Panc1 (cell line): ENCODE measurements around the gene AP5Z1. TPM values are rescaled to one million over a fixed set of nuclear protein-coding genes. Genes with fewer than 3 reads are reported as not detected.

Experiments used
- ATAC-seq: fragments of 200-7000 bp; cut with Tn5 transposase; 2 replicates; pipeline ENCODE4 v1.9.1; 2020; ENCODE audit warnings: mild to moderate bottlenecking, moderate library complexity
- BruUV-seq: library from RNA; stranded (reverse); fragments of 400-500 nt; replicated peaks from 2 replicates; lab custom pipeline; 2021; lab: Mats Ljungman, UMichigan
- CTCF ChIA-PET: fragments of 300-600 bp; sonication (Branson Sonifier 250); formaldehyde crosslinking; loops from one replicate; lab custom pipeline; 2022; ENCODE audit warnings: antibody characterized with exemption; lab: Charles Lee
- POLR2A ChIA-PET: fragments of 300-600 bp; sonication (Branson Sonifier 250); formaldehyde crosslinking; loops from one replicate; lab custom pipeline; 2022; ENCODE audit warnings: antibody characterized with exemption; lab: Charles Lee
- DNase-seq: peaks from one replicate; pipeline ENCODE4 v3.0.0-alpha.2; 2010; ENCODE audit warnings: low read depth, low spot score
- H3K27ac ChIP-seq: 2 replicates; pipeline ENCODE4 v1.5.1; 2011; ENCODE audit warnings: mild to moderate bottlenecking, low read length, inconsistent platforms
- H3K27me3 ChIP-seq: fragments of 200-500 bp; sonication (Bioruptor generic); 2 replicates; pipeline ENCODE4 v1.6.0; 2014; ENCODE audit warnings: low read length, inconsistent platforms; ENCODE audit not compliant: control insufficient read depth, insufficient read depth
- H3K36me3 ChIP-seq: fragments of 200-500 bp; sonication (Bioruptor generic); 2 replicates; pipeline ENCODE4 v1.5.1; 2014; ENCODE audit warnings: inconsistent platforms, mild to moderate bottlenecking, low read length, moderate library complexity; ENCODE audit not compliant: control insufficient read depth, insufficient read depth
- H3K4me1 ChIP-seq: 2 replicates; pipeline ENCODE4 v1.5.1; 2011; ENCODE audit warnings: inconsistent platforms, mild to moderate bottlenecking, low read length, moderate library complexity; ENCODE audit not compliant: control insufficient read depth, insufficient read depth
- H3K4me3 ChIP-seq, 2 experiments: 2 replicates each; pipeline ENCODE4 v1.5.1; 2011 to 2012; ENCODE audit warnings: low read depth in 2 of 2, low read length in 2 of 2, mild to moderate bottlenecking in 2 of 2, inconsistent platforms in 1 of 2, moderate library complexity in 1 of 2
- H3K9me3 ChIP-seq: fragments of 200-500 bp; sonication (Bioruptor generic); 2 replicates; pipeline ENCODE4 v1.5.1; 2014; ENCODE audit warnings: low read depth, mild to moderate bottlenecking, inconsistent platforms, low read length, moderate library complexity; ENCODE audit not compliant: control insufficient read depth, insufficient read depth
- POLR2AphosphoS5 ChIP-seq: IDR thresholded peaks from 2 replicates; pipeline ENCODE4 v1.6.1; 2012; ENCODE audit warnings: mild to moderate bottlenecking, low read depth, low read length, moderate library complexity
- SIN3A ChIP-seq: IDR thresholded peaks from 2 replicates; pipeline ENCODE4 v1.6.1; 2012; ENCODE audit warnings: low read depth, mild to moderate bottlenecking, low read length, moderate library complexity, borderline replicate concordance; ENCODE audit not compliant: insufficient read depth
- TCF7L2 ChIP-seq: IDR thresholded peaks from 2 replicates; pipeline ENCODE4 v1.6.1; 2011; ENCODE audit warnings: mild to moderate bottlenecking, low read depth, low read length, inconsistent platforms
- in situ Hi-C: cut with HindIII; loops from 2 replicates; pipeline ENCODE4 v1.10.0; 2016; ENCODE audit warnings: low sequenced_read_pairs, low pct_unique_long_range_greater_than_20kb
- intact Hi-C: fragments of 100-400 bp; cut with micrococcal nuclease; formaldehyde crosslinking; loops from one replicate; pipeline ENCODE4 v1.10.0; 2022; ENCODE audit not compliant: unreplicated experiment
- total RNA-seq: library from RNA; stranded (reverse); gene quantifications from one replicate; pipeline ENCODE4 v1.2.1, GENCODE V29; 2021; ENCODE audit not compliant: unreplicated experiment
- TF ChIP-seq, protein P1 (sequence below), 2 experiments: IDR thresholded peaks; 2 replicates each; pipeline ENCODE4 v1.6.1; 2011 to 2012; ENCODE audit warnings: low read depth in 2 of 2, control low read depth in 1 of 2, low read length in 1 of 2, mild to moderate bottlenecking in 1 of 2, moderate library complexity in 1 of 2; ENCODE audit not compliant: insufficient read depth in 1 of 2
- TF ChIP-seq, protein P2 (sequence below): fragments of 450-650 bp; IDR thresholded peaks from 2 replicates; pipeline ENCODE4 v1.5.1; 2017; ENCODE audit warnings: mild to moderate bottlenecking

AP5Z1 gene
- total RNA-seq, 1 experiment from 2014 or later, result 100.0 TPM

DNA sequence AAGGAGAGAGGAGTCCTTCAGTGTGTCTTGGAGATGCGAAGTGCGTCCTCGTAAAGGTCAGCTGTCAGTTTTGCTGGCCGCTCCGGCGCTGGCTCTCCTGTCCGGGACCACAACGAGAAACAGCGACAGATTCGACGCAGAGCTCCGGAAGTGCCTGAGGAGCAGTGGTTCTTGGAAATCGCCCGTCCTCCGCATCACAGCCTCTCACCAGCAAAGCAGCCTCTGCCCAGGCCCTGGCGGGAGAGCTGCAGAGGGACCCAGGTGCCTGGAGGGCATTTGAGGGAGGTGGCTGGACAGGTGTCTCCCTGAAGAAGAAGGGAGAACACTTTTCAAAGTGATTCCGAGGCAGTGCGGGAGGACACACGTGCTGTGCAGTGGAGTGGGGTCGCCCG lies 11.6 kb upstream of the AP5Z1 start:
- TF ChIP-seq TCF7L2, result no peak
- no peak for TF ChIP-seq POLR2AphosphoS5
- TF ChIP-seq SIN3A, result no peak
- TF ChIP-seq, protein P1, sequence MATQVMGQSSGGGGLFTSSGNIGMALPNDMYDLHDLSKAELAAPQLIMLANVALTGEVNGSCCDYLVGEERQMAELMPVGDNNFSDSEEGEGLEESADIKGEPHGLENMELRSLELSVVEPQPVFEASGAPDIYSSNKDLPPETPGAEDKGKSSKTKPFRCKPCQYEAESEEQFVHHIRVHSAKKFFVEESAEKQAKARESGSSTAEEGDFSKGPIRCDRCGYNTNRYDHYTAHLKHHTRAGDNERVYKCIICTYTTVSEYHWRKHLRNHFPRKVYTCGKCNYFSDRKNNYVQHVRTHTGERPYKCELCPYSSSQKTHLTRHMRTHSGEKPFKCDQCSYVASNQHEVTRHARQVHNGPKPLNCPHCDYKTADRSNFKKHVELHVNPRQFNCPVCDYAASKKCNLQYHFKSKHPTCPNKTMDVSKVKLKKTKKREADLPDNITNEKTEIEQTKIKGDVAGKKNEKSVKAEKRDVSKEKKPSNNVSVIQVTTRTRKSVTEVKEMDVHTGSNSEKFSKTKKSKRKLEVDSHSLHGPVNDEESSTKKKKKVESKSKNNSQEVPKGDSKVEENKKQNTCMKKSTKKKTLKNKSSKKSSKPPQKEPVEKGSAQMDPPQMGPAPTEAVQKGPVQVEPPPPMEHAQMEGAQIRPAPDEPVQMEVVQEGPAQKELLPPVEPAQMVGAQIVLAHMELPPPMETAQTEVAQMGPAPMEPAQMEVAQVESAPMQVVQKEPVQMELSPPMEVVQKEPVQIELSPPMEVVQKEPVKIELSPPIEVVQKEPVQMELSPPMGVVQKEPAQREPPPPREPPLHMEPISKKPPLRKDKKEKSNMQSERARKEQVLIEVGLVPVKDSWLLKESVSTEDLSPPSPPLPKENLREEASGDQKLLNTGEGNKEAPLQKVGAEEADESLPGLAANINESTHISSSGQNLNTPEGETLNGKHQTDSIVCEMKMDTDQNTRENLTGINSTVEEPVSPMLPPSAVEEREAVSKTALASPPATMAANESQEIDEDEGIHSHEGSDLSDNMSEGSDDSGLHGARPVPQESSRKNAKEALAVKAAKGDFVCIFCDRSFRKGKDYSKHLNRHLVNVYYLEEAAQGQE (IDR thresholded peaks at IDR 0.05; ENCODE audit: insufficient read depth in 1 of 2, low read depth in 2 of 2, low read length in 1 of 2), result no peak
- TF ChIP-seq, protein P2, sequence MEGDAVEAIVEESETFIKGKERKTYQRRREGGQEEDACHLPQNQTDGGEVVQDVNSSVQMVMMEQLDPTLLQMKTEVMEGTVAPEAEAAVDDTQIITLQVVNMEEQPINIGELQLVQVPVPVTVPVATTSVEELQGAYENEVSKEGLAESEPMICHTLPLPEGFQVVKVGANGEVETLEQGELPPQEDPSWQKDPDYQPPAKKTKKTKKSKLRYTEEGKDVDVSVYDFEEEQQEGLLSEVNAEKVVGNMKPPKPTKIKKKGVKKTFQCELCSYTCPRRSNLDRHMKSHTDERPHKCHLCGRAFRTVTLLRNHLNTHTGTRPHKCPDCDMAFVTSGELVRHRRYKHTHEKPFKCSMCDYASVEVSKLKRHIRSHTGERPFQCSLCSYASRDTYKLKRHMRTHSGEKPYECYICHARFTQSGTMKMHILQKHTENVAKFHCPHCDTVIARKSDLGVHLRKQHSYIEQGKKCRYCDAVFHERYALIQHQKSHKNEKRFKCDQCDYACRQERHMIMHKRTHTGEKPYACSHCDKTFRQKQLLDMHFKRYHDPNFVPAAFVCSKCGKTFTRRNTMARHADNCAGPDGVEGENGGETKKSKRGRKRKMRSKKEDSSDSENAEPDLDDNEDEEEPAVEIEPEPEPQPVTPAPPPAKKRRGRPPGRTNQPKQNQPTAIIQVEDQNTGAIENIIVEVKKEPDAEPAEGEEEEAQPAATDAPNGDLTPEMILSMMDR, result no peak
- Histone ChIP-seq H3K4me1 (no peaks in the 10 kb centered on the region), H3K27me3 (no peaks in the 10 kb centered on the region), H3K27ac (no peak overlapping the region), H3K4me3 (no peak overlapping the region), H3K36me3 (peaks cover 15% of the 10 kb centered on the region), H3K9me3 (no peaks in the 10 kb centered on the region)
- BruUV-seq, result no TSS peak
- POLR2A ChIA-PET, result no interaction called here
- CTCF ChIA-PET, result no interaction called here
- DNase-seq (no peak), ATAC-seq (no peak)
- intact Hi-C loops (no loop called here), in situ Hi-C loops (no loop called here)

DNA sequence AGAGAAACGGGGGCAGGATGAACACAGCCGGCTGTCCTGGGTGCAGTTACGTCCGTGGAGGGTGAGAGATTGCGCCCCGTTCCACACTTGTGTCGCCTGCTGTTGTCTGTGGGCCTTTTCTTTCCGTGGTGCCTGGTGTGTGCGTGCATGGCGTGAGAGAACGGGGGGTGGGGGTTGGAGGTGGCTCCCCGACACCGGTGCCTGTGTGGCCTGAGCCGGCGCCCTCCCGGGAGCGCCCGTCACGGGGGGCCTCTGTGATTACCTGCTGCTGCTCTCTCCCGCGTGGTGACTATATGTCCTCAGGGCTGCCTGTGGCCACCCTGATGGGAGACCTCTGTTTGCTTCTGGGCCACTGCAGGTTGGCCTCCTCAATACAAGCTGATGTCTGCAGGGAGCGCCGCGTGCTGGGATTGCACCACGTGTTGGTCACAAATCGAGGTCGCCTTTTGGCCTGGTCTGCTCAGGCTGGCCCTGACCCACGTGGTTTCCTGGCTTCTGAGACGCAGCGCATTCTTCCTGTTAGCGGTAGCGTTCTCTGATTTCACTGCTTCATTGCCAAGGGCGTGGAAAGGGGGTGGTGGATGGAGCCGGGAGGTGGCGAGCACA lies 10.9 kb upstream of the AP5Z1 start:
- in situ Hi-C loops, result no loop called here

More for the DNA sequence above, 10.9 kb upstream of the AP5Z1 start:
- TF ChIP-seq, protein P1 (IDR thresholded peaks at IDR 0.05; ENCODE audit: insufficient read depth in 1 of 2, low read depth in 2 of 2, low read length in 1 of 2), result no peak
- DNase-seq (no peak), ATAC-seq (no peak)
- POLR2A ChIA-PET, result no interaction called here
- intact Hi-C loops, result no loop called here
- peaks cover 15% of the 10 kb centered on the region for H3K36me3 ChIP-seq
- H3K4me1 ChIP-seq, result no peaks in the 10 kb centered on the region
- H3K27me3 ChIP-seq, result no peaks in the 10 kb centered on the region
- BruUV-seq, result no TSS peak
- no peak overlapping the region for H3K4me3 ChIP-seq
- no peaks in the 10 kb centered on the region for H3K9me3 ChIP-seq
- CTCF ChIA-PET, result no interaction called here
- H3K27ac ChIP-seq, result no peak overlapping the region
